Neural cell (in vitro differentiated cells): ENCODE data around the gene HS3ST2. TPM values are rescaled to one million over a fixed set of nuclear protein-coding genes. Genes with fewer than 3 reads are reported as not detected.
"Not testable (repeated sequence)": the region's sequence is repeated elsewhere in the genome, so short reads cannot be mapped to it uniquely, and the experiment has no call there.

Experiments
- H2AFZ ChIP-seq: fragments of 200-600, 300-800 bp; sonication (generic), shearing (Covaris generic); 2 replicates; pipeline ENCODE4 v1.6.0; 2014; ENCODE audit warnings: low read depth, mild to moderate bottlenecking, antibody characterized with exemption, low read length, moderate library complexity
- H3F3A ChIP-seq: fragments of 200-600 bp; shearing (Covaris generic); 2 replicates; pipeline ENCODE4 v1.6.1; 2016; ENCODE audit warnings: mild to moderate bottlenecking, moderate library complexity, mixed read lengths, antibody characterized with exemption, low read length; ENCODE audit not compliant: insufficient read depth, poor library complexity, severe bottlenecking
- H3K27ac ChIP-seq: fragments of 200-600, 300-800 bp; sonication (generic), shearing (Covaris generic); 2 replicates; pipeline ENCODE4 v1.5.1; 2014; ENCODE audit warnings: mild to moderate bottlenecking, low read length, moderate library complexity
- H3K27me3 ChIP-seq: fragments of 300-800, 200-600 bp; sonication (generic), shearing (Covaris generic); 2 replicates; pipeline ENCODE4 v1.6.0; 2014; ENCODE audit warnings: mild to moderate bottlenecking, low read depth, low read length, moderate library complexity; ENCODE audit not compliant: insufficient read depth
- H3K36me3 ChIP-seq: fragments of 300-800, 200-600 bp; sonication (generic), shearing (Covaris generic); 2 replicates; pipeline ENCODE4 v1.5.1; 2014; ENCODE audit warnings: mild to moderate bottlenecking, antibody characterized with exemption, low read length, moderate library complexity; ENCODE audit not compliant: insufficient read depth
- H3K4me2 ChIP-seq: fragments of 300-800, 200-600 bp; sonication (generic), shearing (Covaris generic); 2 replicates; pipeline ENCODE4 v1.6.0; 2014; ENCODE audit warnings: mild to moderate bottlenecking, low read length
- H3K4me3 ChIP-seq: fragments of 300-800, 200-600 bp; sonication (generic), shearing (Covaris generic); 2 replicates; pipeline ENCODE4 v1.5.1; 2014; ENCODE audit warnings: mild to moderate bottlenecking, low read length, moderate library complexity
- H3K79me2 ChIP-seq: fragments of 200-600 bp; shearing (Covaris generic); replicated peaks from 2 replicates; pipeline ENCODE4 v1.6.0; 2014; ENCODE audit warnings: mild to moderate bottlenecking, low read length, moderate library complexity; ENCODE audit not compliant: insufficient read depth
- H3K9ac ChIP-seq: fragments of 300-800, 200-600 bp; sonication (generic), shearing (Covaris generic); 2 replicates; pipeline ENCODE4 v1.6.1; 2016; ENCODE audit warnings: mild to moderate bottlenecking, low read length, mixed read lengths
- H3K9me2 ChIP-seq: fragments of 200-600 bp; shearing (Covaris generic); 2 replicates; pipeline ENCODE4 v1.6.1; 2016; ENCODE audit warnings: mild to moderate bottlenecking, low read length, mixed read lengths; ENCODE audit not compliant: insufficient read depth
- H3K9me3 ChIP-seq: fragments of 200-600, 300-800 bp; sonication (generic), shearing (Covaris generic); 2 replicates; pipeline ENCODE4 v1.6.1; 2016; ENCODE audit warnings: mild to moderate bottlenecking, mixed run types, low read length, moderate library complexity, mixed read lengths
- H4K20me1 ChIP-seq: fragments of 200-600 bp; shearing (Covaris generic); 2 replicates; pipeline ENCODE4 v1.6.1; 2016; ENCODE audit warnings: mild to moderate bottlenecking, mixed run types; ENCODE audit not compliant: insufficient read depth
- CTCF ChIP-seq: fragments of 450-650 bp; IDR thresholded peaks from 2 replicates; pipeline ENCODE4 v1.5.1; 2014; ENCODE audit warnings: antibody characterized with exemption, mild to moderate bottlenecking, moderate library complexity; ENCODE audit not compliant: poor library complexity, severe bottlenecking
- EP300 ChIP-seq: fragments of 450-650 bp; conservative IDR thresholded peaks from 2 replicates; pipeline ENCODE4 v1.6.1; 2014; ENCODE audit warnings: antibody characterized with exemption, mild to moderate bottlenecking, moderate library complexity; ENCODE audit not compliant: poor library complexity, severe bottlenecking
- EZH2 ChIP-seq: fragments of 200-600, 300-800 bp; shearing (Covaris generic), sonication (generic); IDR thresholded peaks from 2 replicates; pipeline ENCODE4 v1.6.1; 2014; ENCODE audit warnings: antibody characterized with exemption, low read length, borderline replicate concordance, mild to moderate bottlenecking; ENCODE audit not compliant: insufficient read depth, poor library complexity, severe bottlenecking
- MXI1 ChIP-seq: fragments of 450-650 bp; conservative IDR thresholded peaks from 2 replicates; pipeline ENCODE4 v1.6.1; 2014; ENCODE audit warnings: antibody characterized with exemption, mild to moderate bottlenecking; ENCODE audit not compliant: poor library complexity, severe bottlenecking
- POLR2AphosphoS5 ChIP-seq: IDR thresholded peaks from 2 replicates; pipeline ENCODE4 v1.6.1; 2012
- RAD21 ChIP-seq: fragments of 450-650 bp; conservative IDR thresholded peaks from 2 replicates; pipeline ENCODE4 v1.6.1; 2014; ENCODE audit warnings: antibody characterized with exemption, mild to moderate bottlenecking, moderate library complexity
- REST ChIP-seq: IDR thresholded peaks from 2 replicates; pipeline ENCODE4 v1.6.1; 2012; ENCODE audit warnings: borderline replicate concordance
- SMC3 ChIP-seq: fragments of 450-650 bp; conservative IDR thresholded peaks from 2 replicates; pipeline ENCODE4 v1.6.1; 2014; ENCODE audit warnings: antibody characterized with exemption, mild to moderate bottlenecking, moderate library complexity; ENCODE audit not compliant: poor library complexity
- TAF1 ChIP-seq: IDR thresholded peaks from 2 replicates; pipeline ENCODE4 v1.6.1; 2012; ENCODE audit warnings: low read depth
- polyA plus RNA-seq: library from polyadenylated mRNA; depleted of rRNA; stranded (reverse); fragments of >200 nt; gene quantifications from 2 replicates; pipeline ENCODE4 v1.2.3, GENCODE V29; 2014

HS3ST2 gene
- polyA plus RNA-seq, 1 donor from 2014 or later, result 3.0 TPM

- TF ChIP-seq RAD21, result no peak
- TF ChIP-seq TAF1, result no peak
- TF ChIP-seq POLR2AphosphoS5, result no peak
- no peak for TF ChIP-seq CTCF
- no peak for TF ChIP-seq EZH2
- no peak for TF ChIP-seq SMC3
- TF ChIP-seq MXI1, result no peak
- TF ChIP-seq EP300, result no peak
- no peak for TF ChIP-seq REST
- Histone ChIP-seq H3K4me3 (no peak overlapping the region), H3K36me3 (no peaks in the 10 kb centered on the region), H3K9ac (no peak overlapping the region), H3K4me2 (no peak overlapping the region), H3K79me2 (no peaks in the 10 kb centered on the region), H3F3A (no peaks in the 10 kb centered on the region), H4K20me1 (no peaks in the 10 kb centered on the region), H3K27ac (no peak overlapping the region), H2AFZ (no peak overlapping the region), H3K27me3 (no peaks in the 10 kb centered on the region), H3K9me2 (no peaks in the 10 kb centered on the region), H3K9me3 (no peaks in the 10 kb centered on the region)
These were observed 24.7 kb downstream of the HS3ST2 start for GRCh38 chr16:22838681-22839080.

- H3K79me2 ChIP-seq, H3K9ac ChIP-seq, H3K27me3 ChIP-seq, H4K20me1 ChIP-seq, H2AFZ ChIP-seq, H3F3A ChIP-seq, H3K27ac ChIP-seq, H3K9me3 ChIP-seq, H3K9me2 ChIP-seq, H3K36me3 ChIP-seq, H3K4me2 ChIP-seq, H3K4me3 ChIP-seq: not testable (repeated sequence)
These were observed 28.1 kb downstream of the HS3ST2 start for GRCh38 chr16:22842031-22842430.

- Histone ChIP-seq H3K9me2 (no peaks in the 10 kb centered on the region), H3K9me3 (no peaks in the 10 kb centered on the region), H3K79me2 (no peaks in the 10 kb centered on the region), H3K36me3 (no peaks in the 10 kb centered on the region), H2AFZ (no peak overlapping the region), H3K4me2 (no peak overlapping the region), H3K4me3 (no peak overlapping the region), H3K27me3 (no peaks in the 10 kb centered on the region), H4K20me1 (no peaks in the 10 kb centered on the region), H3F3A (no peaks in the 10 kb centered on the region), H3K27ac (no peak overlapping the region), H3K9ac (no peak overlapping the region)
- TF ChIP-seq RAD21, result no peak
- no peak for TF ChIP-seq EZH2
- TF ChIP-seq CTCF, result no peak
- no peak for TF ChIP-seq SMC3
- no peak for TF ChIP-seq POLR2AphosphoS5
- TF ChIP-seq TAF1, result no peak
- no peak for TF ChIP-seq MXI1
- no peak for TF ChIP-seq REST
- no peak for TF ChIP-seq EP300
These were observed 29.2 kb downstream of the HS3ST2 start for GRCh38 chr16:22843122-22843521.
